Natural killer cell treated with Interleukin-12 subunit alpha and Interleukin-12 subunit beta and Interleukin-15 and Interleukin-18, amount 100 ng/mL, for 72 hours (primary cell): Measurements from ENCODE around the gene C9orf40. TPM values are rescaled to one million over a fixed set of nuclear protein-coding genes. Genes with fewer than 3 reads are reported as not detected.
A peak's percentile ranks its signal among the peaks of the same experiment; 100 is the strongest.

ENCODE experiments used
- ATAC-seq, 2 donors: fragments of 150-1000 bp; cut with Tn5 transposase in 1 of 2; sonication (Bioruptor Pico), chemical (Tn5 transposase) in 1 of 2; 2 replicates each; pipeline ENCODE4 v1.10.0; 2021
- DNase-seq: peaks from one replicate; pipeline ENCODE4 v3.0.0; 2022; ENCODE audit warnings: low spot score
- H3K27ac Mint-ChIP-seq, 2 donors: 1 replicate in 1 of 2; 2 replicates in 1 of 2; pipeline ENCODE4 v1.8.0; 2022; ENCODE audit warnings: mixed read lengths in 2 of 2, mild to moderate bottlenecking in 1 of 2, moderate library complexity in 1 of 2
- H3K27me3 Mint-ChIP-seq, 2 donors: 1 replicate in 1 of 2; 2 replicates in 1 of 2; pipeline ENCODE4 v1.8.0; 2022; ENCODE audit warnings: mixed read lengths in 2 of 2
- H3K36me3 Mint-ChIP-seq: one replicate; pipeline ENCODE4 v1.8.0; 2022; ENCODE audit warnings: mixed read lengths
- H3K4me1 Mint-ChIP-seq, 2 donors: 1 replicate in 1 of 2; 2 replicates in 1 of 2; pipeline ENCODE4 v1.8.0; 2022; ENCODE audit warnings: low read depth in 2 of 2, mixed read lengths in 2 of 2, mild to moderate bottlenecking in 1 of 2
- H3K4me3 Mint-ChIP-seq: one replicate; pipeline ENCODE4 v1.8.0; 2022; ENCODE audit warnings: mixed read lengths
- H3K9me3 Mint-ChIP-seq: 2 replicates; pipeline ENCODE4 v1.8.0; 2022; ENCODE audit warnings: mixed read lengths
- total RNA-seq, 2 donors: library from RNA; stranded (reverse); gene quantifications; one replicate each; pipeline ENCODE4 v1.2.3, GENCODE V29; 2022

The C9orf40 gene
- total RNA-seq, 2 donors from 2014 or later, result 11.6 to 15.1 TPM

- no peak for DNase-seq
- Mint-ChIP-seq H3K36me3 (peaks cover 6% of the 10 kb centered on the region), H3K27ac (peak overlapping the region in 1 of 2 donors; percentile 16), H3K9me3 (no peaks in the 10 kb centered on the region), H3K27me3 (no peaks in the 10 kb centered on the region), H3K4me1 (peaks cover 23 to 24% of the 10 kb centered on the region in 2 donors), H3K4me3 (no peak overlapping the region)
- no peak for ATAC-seq
Measured at GRCh38 chr9:74958587-74958986, 5.9 kb upstream of the C9orf40 start.

DNA sequence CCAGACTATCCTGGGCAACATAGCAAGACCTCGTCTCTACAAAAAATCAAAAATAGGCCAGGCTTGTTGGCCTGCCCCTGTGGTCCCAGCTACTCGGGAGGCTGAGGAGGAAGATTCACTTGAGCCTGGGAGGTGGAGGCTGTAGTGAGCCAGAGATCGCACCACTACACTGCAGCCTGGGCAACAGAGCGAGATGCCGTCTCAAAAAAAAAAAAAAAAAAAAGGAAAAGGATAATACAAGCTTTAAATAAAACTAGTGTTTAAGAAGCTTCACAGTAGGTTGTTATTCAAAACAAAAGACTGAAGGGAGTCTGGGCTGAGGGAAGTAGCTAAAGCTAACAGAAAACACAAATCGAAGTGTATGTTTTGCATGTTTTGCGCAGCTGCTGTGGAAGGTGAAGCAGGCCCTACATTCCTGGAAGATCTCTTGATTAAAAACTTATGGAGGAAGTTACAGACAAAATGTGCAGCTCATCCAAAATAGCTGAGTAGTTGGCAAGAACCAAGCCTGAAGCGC lies 581 bp upstream of the C9orf40 start:
- no peak for DNase-seq
- H3K27ac Mint-ChIP-seq, result peak overlapping the region; percentile 77 to 93
- no peaks in the 10 kb centered on the region for H3K36me3 Mint-ChIP-seq
- ATAC-seq, result no peak
- H3K27me3 Mint-ChIP-seq, result no peaks in the 10 kb centered on the region
- H3K4me3 Mint-ChIP-seq, result peak overlapping the region; percentile 88
- H3K4me1 Mint-ChIP-seq, result peaks cover 23 to 30% of the 10 kb centered on the region in 2 donors
- H3K9me3 Mint-ChIP-seq, result no peaks in the 10 kb centered on the region

GRCh38 chr9:74951725-74952151 lies 974 bp downstream of the C9orf40 start:
- H3K27me3 Mint-ChIP-seq, result peaks cover 0 to 3% of the 10 kb centered on the region in 2 donors
- DNase-seq, result peak; percentile 70
- H3K36me3 Mint-ChIP-seq, result peaks cover 7% of the 10 kb centered on the region
- peaks cover 25 to 37% of the 10 kb centered on the region in 2 donors for H3K4me1 Mint-ChIP-seq
- peak overlapping the region; percentile 88 for H3K4me3 Mint-ChIP-seq
- ATAC-seq, result peak; percentile 43 to 53
- no peaks in the 10 kb centered on the region for H3K9me3 Mint-ChIP-seq
- peak overlapping the region; percentile 77 to 93 for H3K27ac Mint-ChIP-seq

- H3K27ac Mint-ChIP-seq, result peak overlapping the region; percentile 77 to 93
- peak overlapping the region; percentile 88 for H3K4me3 Mint-ChIP-seq
- peaks cover 0 to 3% of the 10 kb centered on the region in 2 donors for H3K27me3 Mint-ChIP-seq
- DNase-seq, result no peak
- H3K4me1 Mint-ChIP-seq, result peaks cover 29 to 42% of the 10 kb centered on the region in 2 donors
- no peak for ATAC-seq
- peaks cover 7% of the 10 kb centered on the region for H3K36me3 Mint-ChIP-seq
- no peaks in the 10 kb centered on the region for H3K9me3 Mint-ChIP-seq
Measured at GRCh38 chr9:74951107-74951720, 1.5 kb downstream of the C9orf40 start.

- Mint-ChIP-seq H3K9me3 (no peaks in the 10 kb centered on the region), H3K4me3 (peak overlapping the region; percentile 8), H3K27me3 (peaks cover 0 to 3% of the 10 kb centered on the region in 2 donors), H3K4me1 (peaks cover 31 to 44% of the 10 kb centered on the region in 2 donors), H3K27ac (no peak overlapping the region), H3K36me3 (peaks cover 7% of the 10 kb centered on the region)
- ATAC-seq, result no peak
- no peak for DNase-seq
Measured at GRCh38 chr9:74949859-74950855, 2.6 kb downstream of the C9orf40 start.

- no peak overlapping the region for H3K27ac Mint-ChIP-seq
Measured at GRCh38 chr9:74948937-74949336, 3.8 kb downstream of the C9orf40 start.

DNA sequence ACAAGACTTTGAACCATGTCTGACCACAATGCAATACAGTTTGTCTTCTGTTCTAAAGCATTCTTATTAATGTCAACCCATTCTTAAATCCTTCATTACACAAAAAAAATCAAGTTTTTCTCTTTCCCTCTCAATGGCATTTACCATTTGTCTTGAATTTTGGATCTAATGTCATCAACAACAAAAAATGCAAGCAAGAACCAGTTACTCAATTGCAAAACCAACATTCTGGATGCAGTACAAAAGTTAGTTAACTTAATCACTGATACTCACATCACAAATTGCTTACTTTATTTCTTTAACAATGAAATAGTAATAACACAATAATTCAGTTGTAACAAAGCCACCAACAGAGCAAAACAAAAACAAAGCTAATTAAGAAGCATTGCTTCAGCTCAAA lies 6.0 kb downstream of the C9orf40 start:
- DNase-seq (no peak), ATAC-seq (no peak)
- Mint-ChIP-seq H3K9me3 (peaks cover 4% of the 10 kb centered on the region), H3K27ac (no peak overlapping the region), H3K4me3 (no peak overlapping the region), H3K4me1 (peaks cover 34 to 44% of the 10 kb centered on the region in 2 donors), H3K36me3 (peaks cover 12% of the 10 kb centered on the region), H3K27me3 (peaks cover 0 to 3% of the 10 kb centered on the region in 2 donors)

More at GRCh38 chr9:74948937-74949336, 3.8 kb downstream of the C9orf40 start:
- H3K4me1 Mint-ChIP-seq, result peaks cover 33 to 44% of the 10 kb centered on the region in 2 donors
- peaks cover 0 to 3% of the 10 kb centered on the region in 2 donors for H3K27me3 Mint-ChIP-seq
- H3K9me3 Mint-ChIP-seq, result no peaks in the 10 kb centered on the region
- no peak overlapping the region for H3K4me3 Mint-ChIP-seq
- ATAC-seq (no peak), DNase-seq (no peak)
- H3K36me3 Mint-ChIP-seq, result peaks cover 7% of the 10 kb centered on the region

- peak; percentile 90 to 92 for ATAC-seq
- H3K9me3 Mint-ChIP-seq, result peaks cover 4% of the 10 kb centered on the region
Measured at GRCh38 chr9:74942801-74943200, 9.9 kb downstream of the C9orf40 start.

GRCh38 chr9:74940600-74940999 lies 12.1 kb downstream of the C9orf40 start:
- Mint-ChIP-seq H3K36me3 (peaks cover 6% of the 10 kb centered on the region), H3K27me3 (no peaks in the 10 kb centered on the region), H3K4me1 (peaks cover 11 to 15% of the 10 kb centered on the region in 2 donors), H3K9me3 (peaks cover 4% of the 10 kb centered on the region), H3K27ac (no peak overlapping the region), H3K4me3 (no peak overlapping the region)
- ATAC-seq (no peak), DNase-seq (no peak)

More at GRCh38 chr9:74942801-74943200, 9.9 kb downstream of the C9orf40 start:
- H3K27ac Mint-ChIP-seq, result peak overlapping the region; percentile 46 to 80
- H3K4me3 Mint-ChIP-seq, result peak overlapping the region; percentile 5
- peaks cover 23 to 24% of the 10 kb centered on the region in 2 donors for H3K4me1 Mint-ChIP-seq
- peaks cover 8% of the 10 kb centered on the region for H3K36me3 Mint-ChIP-seq
- H3K27me3 Mint-ChIP-seq, result peaks cover 0 to under 1% of the 10 kb centered on the region in 2 donors
- DNase-seq, result peak; percentile 69

DNA sequence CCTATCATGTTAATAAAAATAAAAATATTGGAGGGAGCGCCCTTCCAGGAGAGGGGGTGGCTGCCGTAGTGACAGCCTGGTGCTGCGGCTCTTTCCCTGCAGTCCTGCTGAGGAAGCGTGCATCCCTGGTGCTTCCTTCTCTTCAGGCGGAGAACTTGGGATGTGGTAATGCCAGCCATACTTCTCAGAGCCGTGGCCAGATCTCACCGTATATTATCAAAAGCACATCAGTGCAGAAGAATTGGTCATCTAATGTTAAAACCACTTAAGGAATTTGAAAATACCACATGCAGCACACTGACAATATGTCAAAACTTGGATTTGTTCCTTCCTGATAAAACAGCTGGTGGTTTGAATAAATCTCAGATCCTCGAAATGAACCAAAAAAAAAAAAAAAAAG lies 17.7 kb downstream of the C9orf40 start:
- Mint-ChIP-seq H3K27ac (no peak overlapping the region), H3K4me1 (no peaks in the 10 kb centered on the region), H3K9me3 (peaks cover 3% of the 10 kb centered on the region), H3K4me3 (no peak overlapping the region), H3K36me3 (peaks cover 5% of the 10 kb centered on the region), H3K27me3 (peaks cover 9 to 15% of the 10 kb centered on the region in 2 donors)
- no peak for DNase-seq
- ATAC-seq, result no peak

GRCh38 chr9:74921737-74922136 lies 31.0 kb downstream of the C9orf40 start:
- ATAC-seq, result no peak
- no peak for DNase-seq
- peaks cover 4% of the 10 kb centered on the region in 2 donors for H3K27me3 Mint-ChIP-seq
- no peak overlapping the region for H3K27ac Mint-ChIP-seq
- H3K36me3 Mint-ChIP-seq, result no peaks in the 10 kb centered on the region
- H3K4me1 Mint-ChIP-seq, result no peaks in the 10 kb centered on the region
- no peaks in the 10 kb centered on the region for H3K9me3 Mint-ChIP-seq
- no peak overlapping the region for H3K4me3 Mint-ChIP-seq

DNA sequence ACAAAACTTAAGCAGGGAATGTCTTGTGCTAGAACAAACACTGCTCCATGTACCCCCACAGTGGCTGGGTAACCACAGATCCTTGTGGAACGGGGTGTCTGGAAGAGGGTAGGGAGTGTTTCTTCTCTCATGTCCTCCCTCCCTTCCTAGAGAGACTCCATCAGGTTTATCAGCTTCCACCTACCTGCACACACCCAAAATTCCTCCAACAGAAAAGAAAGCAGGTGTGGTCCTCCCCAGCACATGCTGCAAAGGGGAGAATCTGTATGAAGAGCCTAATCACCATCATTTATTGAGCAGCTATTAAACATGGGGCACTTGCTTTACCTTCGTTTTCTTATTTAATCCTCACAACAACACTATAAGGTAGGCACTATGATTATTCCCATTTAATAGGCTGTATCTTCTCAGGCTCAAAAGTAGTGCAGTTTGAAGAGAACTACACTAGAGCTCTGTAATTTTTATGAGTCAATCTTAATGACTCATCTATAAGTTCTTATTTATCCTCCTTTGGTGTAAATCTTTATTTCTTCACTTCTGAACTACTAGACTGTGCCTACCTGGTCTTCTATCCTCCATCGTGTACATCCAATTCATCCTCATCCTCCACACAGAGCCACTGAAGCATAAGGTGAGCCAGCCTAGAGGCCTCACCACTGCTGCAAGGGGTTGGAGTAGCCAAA lies 31.6 kb downstream of the C9orf40 start:
- H3K9me3 Mint-ChIP-seq, result no peaks in the 10 kb centered on the region
- H3K27me3 Mint-ChIP-seq, result peaks cover 6 to 9% of the 10 kb centered on the region in 2 donors
- ATAC-seq, result no peak
- no peak overlapping the region for H3K27ac Mint-ChIP-seq
- H3K36me3 Mint-ChIP-seq, result no peaks in the 10 kb centered on the region
- no peak for DNase-seq
- H3K4me3 Mint-ChIP-seq, result no peak overlapping the region
- H3K4me1 Mint-ChIP-seq, result no peaks in the 10 kb centered on the region

GRCh38 chr9:74910036-74910435 lies 42.7 kb downstream of the C9orf40 start:
- H3K4me3 Mint-ChIP-seq, result no peak overlapping the region
- H3K36me3 Mint-ChIP-seq, result peaks cover 13% of the 10 kb centered on the region
- no peak for ATAC-seq
- peaks cover 10% of the 10 kb centered on the region for H3K9me3 Mint-ChIP-seq
- no peak overlapping the region for H3K27ac Mint-ChIP-seq
- DNase-seq, result no peak
- H3K27me3 Mint-ChIP-seq, result peaks cover 19 to 40% of the 10 kb centered on the region in 2 donors
- H3K4me1 Mint-ChIP-seq, result no peaks in the 10 kb centered on the region
